ENCODE measurements around the gene RGP1. TPM values are rescaled to one million over a fixed set of nuclear protein-coding genes. Genes with fewer than 3 reads are reported as not detected.

The RGP1 gene
- total and polyA plus RNA-seq, 9 of the 15 experiments (the other 6 are each of a cell fraction or from before 2014, with no cell fraction given), result 0.42 to 13.8 (median 6.7) TPM

GRCh38 chr9:35792024-35792813 lies 43.1 kb downstream of the RGP1 start:
- Histone ChIP-seq H3K4me1 (replicated peaks in 1 of 2; ENCODE audit: control insufficient read depth in 2 of 2, insufficient read depth in 2 of 2, low read length in 2 of 2) (peaks cover 9 to 12% of the 10 kb centered on the region in 2 experiments; a peak in 4 of 5 replicates), H3K9ac (ENCODE audit: insufficient read depth in 1 of 2, low read depth in 2 of 2, low read length in 2 of 2) (no peak overlapping the region), H3K27ac (ENCODE audit: extremely low read depth, low read depth, low read length) (no peak overlapping the region), H3K36me3 (ENCODE audit: control insufficient read depth, insufficient read depth, low read length) (peaks cover 14% of the 10 kb centered on the region; the same call in 2 of the 3 replicates), H3K4me3 (no peak overlapping the region), H3K9me3 (replicated peaks; ENCODE audit: control insufficient read depth, insufficient read depth, low read depth, low read length) (no peaks in the 10 kb centered on the region), H3K4me2 (ENCODE audit: insufficient read depth, low read length) (no peak overlapping the region), H2AFZ (ENCODE audit: low read depth, low read length) (no peak overlapping the region), H4K20me1 (replicated peaks; ENCODE audit: control insufficient read depth, insufficient read depth, low read length) (no peaks in the 10 kb centered on the region), H3K27me3 (ENCODE audit: control insufficient read depth in 2 of 2, insufficient read depth in 2 of 2, low read length in 2 of 2) (no peaks in the 10 kb centered on the region), H3K9me1 (ENCODE audit: control insufficient read depth, insufficient read depth, low read length) (no peaks in the 10 kb centered on the region), H3K79me2 (ENCODE audit: control insufficient read depth, insufficient read depth, low read length) (no peaks in the 10 kb centered on the region)
- ChIA-PET POLR2A (interaction anchor here (0.6 kb wide), 1 partner anchor 56 kb away, joined by 3 read pairs; no protein-coding TSS in a partner anchor), CTCF (ENCODE audit: low intra/inter-chr PET ratio) (interaction anchor here (2.8 kb wide), 1 partner anchor 90 kb away, joined by 28 read pairs; no protein-coding TSS in a partner anchor)
- TF ChIP-seq SFPQ (IDR thresholded peaks at IDR 0.05; ENCODE audit: low read depth, low read length), result no peak
- no peak for TF ChIP-seq RFX5 (IDR thresholded peaks at IDR 0.05; ENCODE audit: low read depth, low read length)
- no peak for FAIRE-seq
- no TSS peak for BruUV-seq (replicated peaks)
- in situ Hi-C loops (cut with MboI), result loop anchor here (10.0 kb wide), 1 partner anchor 93 kb away; no protein-coding TSS in a partner anchor
- 93% methylated on average over 12 of the region's 34 CpGs for WGBS (ENCODE audit: insufficient coverage, low coverage, missing lambda C conversion rate)
- DNase-seq (ENCODE audit: extremely low read depth in 1 of 4, low spot score in 3 of 4), result no peak
- intact Hi-C loops (cut with micrococcal nuclease), result no loop called here
- no peak for ATAC-seq
